ENCODE results near the gene ST6GALNAC6. TPM values are rescaled to one million over a fixed set of nuclear protein-coding genes. Genes with fewer than 3 reads are reported as not detected.

ST6GALNAC6 gene
- polyA plus RNA-seq, 1 donor from 2014 or later = 44.2 TPM

DNA sequence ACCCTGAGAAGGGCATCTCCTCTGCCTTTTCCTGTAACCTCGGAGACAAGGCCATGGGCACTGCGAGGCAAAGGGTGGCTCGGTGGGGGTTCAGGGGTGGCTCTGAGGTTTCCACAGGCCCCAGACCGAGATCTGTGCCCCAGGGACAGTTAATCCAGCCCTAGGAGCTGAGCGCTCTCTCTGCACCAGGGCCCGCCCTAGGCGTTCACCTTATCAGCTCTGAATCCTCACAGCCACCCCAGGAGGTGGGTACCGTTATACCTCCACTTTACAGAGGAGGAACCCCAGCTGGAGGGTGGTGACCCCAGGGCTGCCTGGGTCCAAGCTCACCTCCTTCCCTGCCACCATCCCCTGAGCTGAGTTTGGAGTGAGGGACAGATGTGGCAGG lies 42.7 kb downstream of the ST6GALNAC6 start:
- Histone ChIP-seq H3K27me3 (ENCODE audit: insufficient read depth, low read depth, low read length) (no peaks in the 10 kb centered on the region), H4K20me1 (ENCODE audit: insufficient read depth) (no peaks in the 10 kb centered on the region), H3K9me3 (ENCODE audit: low read length) (no peaks in the 10 kb centered on the region), H3K36me3 (ENCODE audit: insufficient read depth, low read length) (no peaks in the 10 kb centered on the region), H2AFZ (ENCODE audit: low read depth, low read length) (no peak overlapping the region), H3F3A (ENCODE audit: insufficient read depth, low read length, poor library complexity, severe bottlenecking) (no peaks in the 10 kb centered on the region), H3K4me2 (ENCODE audit: low read length) (no peak overlapping the region), H3K79me2 (replicated peaks; ENCODE audit: insufficient read depth, low read length) (no peaks in the 10 kb centered on the region), H3K9me2 (ENCODE audit: insufficient read depth, low read length) (no peaks in the 10 kb centered on the region), H3K9ac (ENCODE audit: low read length) (no peak overlapping the region), H3K4me3 (ENCODE audit: low read length) (no peak overlapping the region), H3K27ac (ENCODE audit: low read length) (no peak overlapping the region)
- no peak for TF ChIP-seq POLR2AphosphoS5 (IDR thresholded peaks at IDR 0.05)
- TF ChIP-seq TAF1 (IDR thresholded peaks at IDR 0.05; ENCODE audit: low read depth) = no peak
- TF ChIP-seq EP300 (conservative IDR thresholded peaks at IDR 0.05; ENCODE audit: poor library complexity, severe bottlenecking) = no peak
- TF ChIP-seq, protein P1, sequence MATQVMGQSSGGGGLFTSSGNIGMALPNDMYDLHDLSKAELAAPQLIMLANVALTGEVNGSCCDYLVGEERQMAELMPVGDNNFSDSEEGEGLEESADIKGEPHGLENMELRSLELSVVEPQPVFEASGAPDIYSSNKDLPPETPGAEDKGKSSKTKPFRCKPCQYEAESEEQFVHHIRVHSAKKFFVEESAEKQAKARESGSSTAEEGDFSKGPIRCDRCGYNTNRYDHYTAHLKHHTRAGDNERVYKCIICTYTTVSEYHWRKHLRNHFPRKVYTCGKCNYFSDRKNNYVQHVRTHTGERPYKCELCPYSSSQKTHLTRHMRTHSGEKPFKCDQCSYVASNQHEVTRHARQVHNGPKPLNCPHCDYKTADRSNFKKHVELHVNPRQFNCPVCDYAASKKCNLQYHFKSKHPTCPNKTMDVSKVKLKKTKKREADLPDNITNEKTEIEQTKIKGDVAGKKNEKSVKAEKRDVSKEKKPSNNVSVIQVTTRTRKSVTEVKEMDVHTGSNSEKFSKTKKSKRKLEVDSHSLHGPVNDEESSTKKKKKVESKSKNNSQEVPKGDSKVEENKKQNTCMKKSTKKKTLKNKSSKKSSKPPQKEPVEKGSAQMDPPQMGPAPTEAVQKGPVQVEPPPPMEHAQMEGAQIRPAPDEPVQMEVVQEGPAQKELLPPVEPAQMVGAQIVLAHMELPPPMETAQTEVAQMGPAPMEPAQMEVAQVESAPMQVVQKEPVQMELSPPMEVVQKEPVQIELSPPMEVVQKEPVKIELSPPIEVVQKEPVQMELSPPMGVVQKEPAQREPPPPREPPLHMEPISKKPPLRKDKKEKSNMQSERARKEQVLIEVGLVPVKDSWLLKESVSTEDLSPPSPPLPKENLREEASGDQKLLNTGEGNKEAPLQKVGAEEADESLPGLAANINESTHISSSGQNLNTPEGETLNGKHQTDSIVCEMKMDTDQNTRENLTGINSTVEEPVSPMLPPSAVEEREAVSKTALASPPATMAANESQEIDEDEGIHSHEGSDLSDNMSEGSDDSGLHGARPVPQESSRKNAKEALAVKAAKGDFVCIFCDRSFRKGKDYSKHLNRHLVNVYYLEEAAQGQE (IDR thresholded peaks at IDR 0.05; ENCODE audit: borderline replicate concordance) = no peak
- TF ChIP-seq SMC3 (conservative IDR thresholded peaks at IDR 0.05; ENCODE audit: poor library complexity) = no peak
- TF ChIP-seq RAD21 (conservative IDR thresholded peaks at IDR 0.05) = no peak
- TF ChIP-seq, protein P2, sequence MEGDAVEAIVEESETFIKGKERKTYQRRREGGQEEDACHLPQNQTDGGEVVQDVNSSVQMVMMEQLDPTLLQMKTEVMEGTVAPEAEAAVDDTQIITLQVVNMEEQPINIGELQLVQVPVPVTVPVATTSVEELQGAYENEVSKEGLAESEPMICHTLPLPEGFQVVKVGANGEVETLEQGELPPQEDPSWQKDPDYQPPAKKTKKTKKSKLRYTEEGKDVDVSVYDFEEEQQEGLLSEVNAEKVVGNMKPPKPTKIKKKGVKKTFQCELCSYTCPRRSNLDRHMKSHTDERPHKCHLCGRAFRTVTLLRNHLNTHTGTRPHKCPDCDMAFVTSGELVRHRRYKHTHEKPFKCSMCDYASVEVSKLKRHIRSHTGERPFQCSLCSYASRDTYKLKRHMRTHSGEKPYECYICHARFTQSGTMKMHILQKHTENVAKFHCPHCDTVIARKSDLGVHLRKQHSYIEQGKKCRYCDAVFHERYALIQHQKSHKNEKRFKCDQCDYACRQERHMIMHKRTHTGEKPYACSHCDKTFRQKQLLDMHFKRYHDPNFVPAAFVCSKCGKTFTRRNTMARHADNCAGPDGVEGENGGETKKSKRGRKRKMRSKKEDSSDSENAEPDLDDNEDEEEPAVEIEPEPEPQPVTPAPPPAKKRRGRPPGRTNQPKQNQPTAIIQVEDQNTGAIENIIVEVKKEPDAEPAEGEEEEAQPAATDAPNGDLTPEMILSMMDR (IDR thresholded peaks at IDR 0.05; ENCODE audit: poor library complexity, severe bottlenecking) = no peak
- no peak for TF ChIP-seq EZH2 (IDR thresholded peaks at IDR 0.05; ENCODE audit: borderline replicate concordance, insufficient read depth, low read length, poor library complexity, severe bottlenecking)
- TF ChIP-seq MXI1 (conservative IDR thresholded peaks at IDR 0.05; ENCODE audit: poor library complexity, severe bottlenecking) = no peak

DNA sequence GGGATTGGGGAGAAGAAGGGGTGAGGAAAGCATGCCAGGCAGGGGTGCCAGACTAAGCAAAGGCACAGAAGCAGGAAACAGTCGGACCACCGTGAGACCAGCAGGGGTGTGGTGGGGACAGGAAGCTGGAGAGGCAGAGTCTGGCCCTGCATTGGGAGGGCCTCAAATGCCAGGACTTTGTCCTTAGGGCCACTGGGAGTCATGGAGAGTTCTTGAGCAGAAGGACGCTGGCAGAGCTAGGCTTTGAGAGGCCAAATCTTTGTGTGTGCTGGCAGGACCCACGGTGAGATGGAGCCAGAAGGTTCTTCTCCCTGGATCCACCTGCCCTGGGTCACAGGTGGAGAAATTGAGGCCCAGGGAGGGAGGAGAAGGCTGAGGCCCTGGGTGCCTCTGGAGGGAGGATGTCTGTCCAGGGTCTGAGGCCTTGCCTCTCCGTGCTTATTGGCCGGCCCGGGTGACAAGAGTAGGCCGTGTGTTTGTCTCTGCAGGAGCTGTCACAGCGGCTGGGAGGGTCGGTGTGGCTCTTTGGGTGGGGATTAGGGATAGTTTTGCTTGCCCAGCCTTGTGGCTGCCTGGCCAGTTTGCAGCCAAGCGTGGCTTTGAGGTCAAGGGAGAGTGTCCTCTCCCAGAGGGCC lies 43.2 kb downstream of the ST6GALNAC6 start:
- Histone ChIP-seq H3K27ac (ENCODE audit: low read length) (no peak overlapping the region), H3F3A (ENCODE audit: insufficient read depth, low read length, poor library complexity, severe bottlenecking) (no peaks in the 10 kb centered on the region), H2AFZ (ENCODE audit: low read depth, low read length) (no peak overlapping the region), H3K9me3 (ENCODE audit: low read length) (no peaks in the 10 kb centered on the region), H3K27me3 (ENCODE audit: insufficient read depth, low read depth, low read length) (no peaks in the 10 kb centered on the region), H4K20me1 (ENCODE audit: insufficient read depth) (no peaks in the 10 kb centered on the region), H3K4me3 (ENCODE audit: low read length) (no peak overlapping the region), H3K36me3 (ENCODE audit: insufficient read depth, low read length) (no peaks in the 10 kb centered on the region), H3K9ac (ENCODE audit: low read length) (no peak overlapping the region), H3K79me2 (replicated peaks; ENCODE audit: insufficient read depth, low read length) (no peaks in the 10 kb centered on the region), H3K4me2 (ENCODE audit: low read length) (no peak overlapping the region), H3K9me2 (ENCODE audit: insufficient read depth, low read length) (no peaks in the 10 kb centered on the region)
- no peak for TF ChIP-seq TAF1 (IDR thresholded peaks at IDR 0.05; ENCODE audit: low read depth)
- TF ChIP-seq EZH2 (IDR thresholded peaks at IDR 0.05; ENCODE audit: borderline replicate concordance, insufficient read depth, low read length, poor library complexity, severe bottlenecking) = no peak
- no peak for TF ChIP-seq MXI1 (conservative IDR thresholded peaks at IDR 0.05; ENCODE audit: poor library complexity, severe bottlenecking)
- no peak for TF ChIP-seq EP300 (conservative IDR thresholded peaks at IDR 0.05; ENCODE audit: poor library complexity, severe bottlenecking)
- TF ChIP-seq RAD21 (conservative IDR thresholded peaks at IDR 0.05) = no peak

All from neural cell (in vitro differentiated cells).